GM18502 (cell line): ENCODE data around the gene PTPRD.
"Not testable (repeated sequence)": the region's sequence is repeated elsewhere in the genome, so short reads cannot be mapped to it uniquely, and the experiment has no call there.

Experiments
- ATAC-seq: cut with Tn5 transposase; IDR thresholded peaks from one replicate; pipeline ENCODE4 v1.9.1; 2021; ENCODE audit warnings: mild to moderate bottlenecking; ENCODE audit not compliant: unreplicated experiment, poor library complexity

The PTPRD gene

DNA sequence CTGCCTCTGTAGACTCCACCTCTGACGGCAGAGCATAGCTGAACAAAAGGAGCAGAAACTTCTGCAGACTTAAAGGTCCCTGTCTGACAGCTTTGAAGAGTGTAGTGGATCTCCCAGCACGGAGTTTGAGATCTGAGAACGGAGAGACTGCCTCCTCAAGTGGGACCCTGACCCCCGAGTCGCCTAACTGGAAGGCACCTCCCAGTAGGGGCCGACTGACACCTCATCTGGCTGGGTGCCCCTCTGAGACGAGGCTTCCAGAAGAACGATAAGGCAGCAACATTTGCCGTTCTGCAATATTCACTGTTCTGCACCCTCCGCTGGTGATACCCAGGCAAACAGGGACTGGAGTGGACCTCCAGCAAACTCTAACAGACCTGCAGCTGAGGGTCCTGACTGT, 1186.3 kb downstream of the PTPRD start:
- not testable (repeated sequence) for ATAC-seq

DNA sequence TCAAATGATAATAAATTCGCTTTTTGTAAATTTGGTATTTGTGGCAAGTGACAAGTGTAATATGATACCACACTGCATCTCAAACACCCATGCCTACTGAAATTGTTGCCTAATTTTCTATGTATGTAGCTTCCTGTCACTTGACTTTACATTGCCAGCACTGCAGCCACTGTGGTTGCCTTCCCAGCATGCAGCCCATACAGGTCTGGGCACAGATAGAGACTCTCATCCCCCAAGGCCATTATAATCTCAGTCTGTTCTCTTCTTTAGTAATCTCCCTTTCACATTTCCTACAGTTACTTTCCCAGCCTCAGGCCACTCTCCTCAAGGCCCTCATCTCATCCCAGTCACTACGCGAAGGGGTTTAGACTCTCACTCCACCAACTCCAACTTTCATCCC, 1200.6 kb downstream of the PTPRD start:
- no peak for ATAC-seq

DNA sequence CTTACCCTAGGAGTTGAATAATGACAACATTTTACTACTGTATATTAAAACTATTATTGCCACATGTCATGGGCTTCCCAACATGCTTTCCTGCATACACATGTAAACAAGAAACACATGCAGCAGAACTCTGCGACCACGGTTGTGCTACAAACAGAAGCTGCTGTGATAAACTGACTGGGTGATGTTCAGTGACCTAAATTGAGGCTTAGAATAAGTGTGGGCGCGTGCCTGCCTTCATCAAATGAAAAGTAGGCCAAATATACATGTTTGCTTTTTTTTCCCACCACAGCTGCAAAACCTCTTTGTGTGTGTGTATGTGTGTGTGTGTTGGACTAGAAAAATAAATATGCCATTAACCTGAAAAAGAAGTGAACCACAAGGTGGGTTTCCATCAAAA, 1202.1 kb downstream of the PTPRD start:
- no peak for ATAC-seq

DNA sequence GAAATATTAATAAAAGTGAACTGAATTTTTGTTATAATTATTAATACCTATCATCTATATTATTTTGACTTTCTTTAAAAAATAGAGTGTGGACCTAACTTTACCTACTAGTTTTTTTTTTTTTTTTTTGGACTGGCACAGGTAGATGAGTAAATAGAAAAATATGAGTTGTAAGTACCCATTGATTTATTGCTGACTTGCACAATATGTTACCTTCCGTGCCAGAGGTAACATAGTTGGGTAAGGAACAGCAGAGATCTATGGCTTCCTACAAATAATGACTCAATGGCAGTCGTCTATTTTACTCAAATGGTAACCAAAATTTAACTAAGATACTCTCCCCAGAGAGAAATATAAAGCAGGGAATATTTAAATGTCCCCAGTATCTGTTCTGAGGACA, 1212.8 kb downstream of the PTPRD start:
- ATAC-seq = no peak

DNA sequence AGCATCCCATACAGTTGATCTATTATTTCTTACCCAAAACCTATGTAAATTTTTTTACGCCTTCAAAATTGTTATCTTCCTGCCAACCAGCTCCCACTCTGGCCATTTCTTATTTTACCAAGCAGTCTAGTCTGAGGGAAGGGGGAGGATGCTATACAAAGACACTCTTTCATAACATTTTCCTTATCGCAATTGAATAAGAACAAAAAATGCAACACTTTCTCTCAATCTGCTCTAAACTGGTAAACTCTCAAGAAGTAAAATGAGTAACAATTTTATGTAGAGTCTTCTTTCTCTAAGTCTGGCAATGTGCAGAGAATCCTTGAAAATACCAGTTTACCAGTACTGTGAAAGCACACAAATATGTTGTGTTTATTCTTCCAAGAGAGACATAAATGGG, 1216.3 kb downstream of the PTPRD start:
- ATAC-seq = no peak

DNA sequence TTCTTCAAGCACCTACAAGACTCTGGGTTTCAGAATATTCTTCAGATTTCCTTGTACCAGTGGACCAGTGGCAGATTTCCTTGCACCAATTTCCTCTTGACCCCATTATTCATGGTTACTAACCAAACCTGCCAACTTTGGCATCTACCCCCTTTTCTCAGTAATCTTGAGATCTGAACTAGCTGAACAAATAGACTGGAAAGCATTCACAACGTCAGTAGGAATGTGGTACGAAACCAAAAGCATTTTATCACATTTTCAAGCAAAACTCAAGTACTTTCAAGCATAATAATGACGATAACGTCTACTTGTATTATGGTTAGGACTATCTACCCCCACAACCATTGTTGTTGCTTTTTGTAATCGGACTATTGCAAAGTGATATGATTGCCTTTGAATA, 1217.3 kb downstream of the PTPRD start:
- no peak for ATAC-seq

DNA sequence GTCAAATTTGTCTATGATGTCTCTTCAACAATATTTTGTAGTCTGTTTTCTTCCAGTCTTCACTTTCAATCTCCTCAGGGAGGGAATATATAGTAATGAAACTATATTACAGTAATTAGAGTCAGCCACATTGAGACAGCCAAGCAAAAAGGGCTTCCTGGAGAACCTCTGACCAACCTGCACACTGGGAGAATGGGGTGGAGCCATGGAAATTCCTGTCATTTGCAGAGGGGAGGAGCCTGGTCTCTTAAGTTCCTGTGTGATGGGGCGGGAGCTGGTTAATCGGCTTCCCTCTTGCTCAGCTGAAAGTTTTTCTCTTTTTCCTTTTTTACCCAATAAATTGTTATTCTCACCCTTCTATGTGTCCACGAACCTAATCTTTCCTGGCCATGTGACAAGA, 1220.0 kb downstream of the PTPRD start:
- ATAC-seq = no peak

DNA sequence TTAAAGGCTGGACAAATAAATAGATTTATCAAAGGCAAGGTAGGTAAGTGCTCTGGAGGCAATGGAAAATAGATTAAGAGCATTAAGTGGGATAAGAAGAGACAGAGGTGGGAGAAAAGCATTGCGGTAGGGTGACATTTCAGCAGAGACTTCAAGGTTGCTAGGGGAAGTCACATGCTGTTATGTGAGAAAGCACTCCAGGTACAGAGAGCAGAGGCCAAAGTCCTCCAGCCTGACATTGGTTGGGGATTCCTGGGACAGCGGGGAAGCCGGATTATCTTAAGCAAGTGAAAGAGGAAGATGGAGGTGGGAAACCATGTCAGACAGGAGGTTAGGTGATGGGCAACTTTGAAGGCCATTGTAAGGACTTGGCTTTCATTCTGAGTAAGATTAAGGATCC, 1222.9 kb downstream of the PTPRD start:
- ATAC-seq = no peak

DNA sequence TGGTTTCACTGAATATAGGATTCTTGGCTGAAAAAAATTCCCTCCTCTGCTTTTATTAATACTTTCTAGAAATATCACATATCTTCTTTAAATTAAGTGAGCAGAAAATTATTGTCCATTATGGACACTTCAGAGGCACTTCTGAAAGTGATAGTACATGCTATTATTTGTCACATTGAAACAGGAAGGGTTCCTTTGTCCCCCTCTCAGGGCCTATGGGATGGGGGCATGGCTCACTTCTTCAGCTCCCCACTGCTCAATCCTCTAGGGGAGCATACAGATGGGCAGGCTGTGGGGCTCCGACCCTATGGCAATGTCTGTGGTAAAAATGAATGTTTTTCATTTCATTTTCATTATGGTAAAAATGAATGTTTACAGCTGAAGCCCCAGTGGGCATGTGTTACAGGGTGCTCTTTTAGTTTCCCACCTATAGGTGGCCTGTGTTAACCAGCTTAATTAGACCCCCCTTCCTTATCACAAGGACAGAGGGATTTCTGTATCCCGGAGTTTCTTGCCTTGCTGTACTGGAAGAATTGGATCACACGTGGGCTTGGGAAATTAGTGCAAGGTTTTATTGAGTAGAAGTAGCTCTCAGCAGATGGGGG, 1225.2 kb downstream of the PTPRD start:
- ATAC-seq = no peak

DNA sequence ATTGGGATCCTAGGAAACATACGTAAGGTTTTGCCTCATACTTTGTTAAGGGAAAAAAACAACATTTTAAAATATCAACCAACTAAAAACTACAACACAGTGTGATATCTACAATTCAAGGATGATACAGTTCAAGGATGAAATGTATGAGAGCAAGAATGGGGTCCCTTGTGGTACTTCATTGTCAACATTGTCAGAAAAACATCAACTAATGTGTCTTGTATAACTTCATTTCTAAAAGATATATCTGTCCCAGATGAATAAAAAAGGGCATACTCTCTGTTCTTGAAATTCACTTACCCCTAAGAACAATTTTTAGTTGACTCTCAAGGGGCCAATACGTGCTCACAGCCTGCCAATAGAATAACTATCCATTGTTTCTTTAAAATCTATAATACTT, 1250.5 kb downstream of the PTPRD start:
- ATAC-seq = no peak

DNA sequence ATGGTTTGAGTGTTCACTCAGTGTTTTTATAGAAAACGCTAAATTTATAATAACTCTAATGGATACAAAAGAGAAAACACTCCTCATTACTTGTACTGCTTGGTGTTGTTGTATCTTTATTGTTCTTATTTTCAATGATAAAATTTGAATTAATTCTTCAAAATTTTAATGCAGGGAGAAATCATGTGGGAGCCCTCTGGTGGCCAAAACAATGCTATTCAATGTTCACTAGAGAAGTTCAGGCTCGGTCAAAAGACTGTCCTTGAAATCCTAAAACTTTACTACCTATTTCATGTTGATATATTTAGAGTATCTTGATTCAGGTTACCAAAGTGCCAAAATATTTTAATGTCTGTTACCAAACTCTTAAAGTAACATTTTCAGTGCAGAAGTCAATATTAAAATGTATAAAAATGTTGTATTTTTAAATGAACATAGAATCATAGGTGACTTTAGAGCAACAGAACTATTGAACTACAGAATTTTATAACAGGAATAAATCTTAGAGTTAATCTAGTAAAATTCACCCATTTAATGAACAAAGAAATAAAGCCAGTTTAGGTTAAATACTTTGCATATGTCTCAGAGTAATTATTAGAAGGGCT, 1259.8 kb downstream of the PTPRD start:
- ATAC-seq = no peak

DNA sequence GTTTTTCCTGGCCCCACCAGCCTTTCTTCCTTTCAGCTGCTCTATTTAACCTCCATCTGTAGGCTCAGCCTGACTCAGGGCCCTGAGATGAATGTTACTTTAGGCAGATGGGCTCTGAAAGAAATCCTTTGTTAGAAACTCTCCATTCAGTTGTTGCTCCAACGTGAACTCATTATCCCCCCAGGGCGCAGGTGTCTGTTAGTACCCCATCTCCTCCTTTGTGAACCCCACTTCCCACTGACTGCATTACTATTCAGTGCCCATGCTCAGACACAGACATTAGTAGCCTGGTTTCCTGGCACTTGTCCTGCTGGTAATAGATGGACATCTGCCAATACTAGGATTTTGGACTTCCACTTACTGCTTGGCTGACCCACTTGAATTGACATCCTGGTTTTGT, 1271.6 kb downstream of the PTPRD start:
- no peak for ATAC-seq

DNA sequence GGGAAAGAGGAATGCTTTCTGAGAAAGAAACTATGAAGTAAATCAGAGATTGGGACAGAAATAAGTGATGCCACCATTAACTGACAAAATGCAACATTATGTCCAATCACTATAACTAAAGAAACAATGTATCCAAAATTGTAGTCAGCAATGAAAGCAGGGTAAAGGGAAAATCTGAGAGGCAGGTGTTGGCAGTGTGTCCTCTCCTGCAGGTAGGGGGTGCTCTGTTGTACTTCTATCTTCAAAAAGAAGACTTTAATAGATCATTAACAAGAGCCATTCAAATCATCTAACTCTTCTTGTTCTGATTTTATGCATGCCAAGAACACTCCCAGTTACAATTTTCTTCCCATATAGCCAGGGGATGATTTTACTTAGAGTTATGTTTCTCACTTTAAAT, 1275.7 kb downstream of the PTPRD start:
- ATAC-seq = no peak

DNA sequence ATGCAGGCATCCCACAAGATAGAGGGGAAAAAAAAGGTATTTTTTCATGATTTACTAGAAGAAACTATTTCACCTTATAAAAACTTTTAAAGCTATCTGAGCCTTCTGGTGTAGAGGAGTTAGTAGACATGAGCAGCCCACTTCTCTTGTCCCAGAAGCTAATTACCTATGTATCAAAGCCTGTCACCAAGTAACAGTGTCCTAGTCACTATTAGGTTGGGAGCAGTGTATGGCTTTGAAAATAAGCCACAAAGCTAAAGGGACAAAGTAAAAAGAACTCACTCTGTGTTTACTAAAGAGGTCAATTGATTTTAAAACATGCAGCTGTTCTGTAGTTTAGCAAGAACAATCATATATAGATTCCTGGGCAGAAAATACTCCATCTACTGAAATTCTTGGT, 1286.1 kb downstream of the PTPRD start:
- ATAC-seq = no peak

DNA sequence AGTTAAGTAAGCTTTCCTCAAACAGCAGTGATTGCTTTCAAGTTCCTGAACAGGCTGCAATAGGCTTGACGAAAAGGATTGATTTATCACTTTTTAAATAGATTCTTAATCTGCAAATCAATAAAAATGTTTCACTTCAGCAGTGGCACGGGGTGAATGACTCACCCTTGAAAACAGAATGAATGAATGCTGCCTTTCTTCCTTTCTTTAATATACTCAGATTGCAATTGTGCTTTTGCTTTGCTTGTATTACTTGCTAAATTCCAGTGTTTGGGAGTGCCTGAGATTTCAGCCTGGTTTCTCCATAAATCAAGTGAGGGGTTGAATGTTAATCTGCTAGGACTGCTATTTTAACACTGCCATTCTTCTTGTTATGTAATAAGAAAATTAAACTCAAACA, 1293.8 kb downstream of the PTPRD start:
- ATAC-seq = no peak

DNA sequence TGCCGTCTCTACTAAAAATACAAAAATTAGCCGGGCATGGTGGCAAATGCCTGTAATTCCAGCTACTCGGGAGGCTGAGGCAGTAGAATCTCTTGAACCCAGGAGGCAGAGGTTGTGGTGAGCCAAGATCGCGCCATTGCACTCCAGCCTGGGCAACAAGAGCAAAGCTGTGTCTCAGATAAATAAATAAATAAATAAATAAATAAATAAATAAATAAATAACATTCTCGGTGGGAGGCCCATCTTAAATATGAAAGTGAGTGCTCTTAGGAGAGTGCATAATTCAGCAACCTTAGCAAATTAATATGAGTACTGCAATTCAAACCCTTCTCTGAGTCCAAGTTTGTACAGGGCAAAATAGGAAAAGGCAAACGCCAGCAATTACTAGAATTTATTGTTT, 1302.1 kb downstream of the PTPRD start:
- ATAC-seq = not testable (repeated sequence)

DNA sequence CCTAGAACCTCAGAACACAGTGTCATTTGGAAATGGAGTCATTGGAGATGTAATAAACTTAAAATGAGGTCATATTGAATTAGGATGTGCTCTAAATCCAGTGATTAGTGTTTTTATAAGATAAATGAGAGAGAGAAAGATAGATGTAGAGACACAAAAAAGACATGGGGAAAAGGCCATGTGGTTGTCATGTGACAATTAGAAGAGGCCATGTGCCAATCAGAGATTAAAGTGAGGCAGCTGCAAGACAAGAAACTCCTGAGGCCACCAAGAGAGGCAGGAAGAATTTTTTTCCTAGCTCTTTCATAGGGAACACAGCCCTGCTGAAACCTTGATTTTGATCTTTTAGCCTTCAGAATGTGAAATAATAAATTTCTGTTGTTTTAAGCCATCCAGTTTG, 1307.2 kb downstream of the PTPRD start:
- ATAC-seq = no peak

DNA sequence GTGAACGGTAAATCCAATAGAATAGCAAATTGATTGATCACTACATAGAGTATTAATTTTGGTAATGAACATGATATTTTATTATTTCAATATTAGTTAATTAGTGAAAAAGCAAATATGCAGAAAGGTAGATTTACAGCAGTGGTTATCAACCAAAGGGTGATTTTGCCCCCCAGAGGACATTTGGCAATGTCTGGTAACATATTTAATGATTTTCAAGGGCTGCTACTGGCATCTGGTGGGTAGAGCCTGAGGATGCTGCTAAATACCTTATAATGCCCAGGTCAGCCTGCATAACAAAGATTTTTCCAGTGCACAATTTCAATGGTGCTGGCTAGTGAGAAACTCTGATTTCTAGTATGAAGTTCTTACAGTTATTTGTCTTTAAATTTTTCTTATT, 1313.7 kb downstream of the PTPRD start:
- ATAC-seq = no peak

DNA sequence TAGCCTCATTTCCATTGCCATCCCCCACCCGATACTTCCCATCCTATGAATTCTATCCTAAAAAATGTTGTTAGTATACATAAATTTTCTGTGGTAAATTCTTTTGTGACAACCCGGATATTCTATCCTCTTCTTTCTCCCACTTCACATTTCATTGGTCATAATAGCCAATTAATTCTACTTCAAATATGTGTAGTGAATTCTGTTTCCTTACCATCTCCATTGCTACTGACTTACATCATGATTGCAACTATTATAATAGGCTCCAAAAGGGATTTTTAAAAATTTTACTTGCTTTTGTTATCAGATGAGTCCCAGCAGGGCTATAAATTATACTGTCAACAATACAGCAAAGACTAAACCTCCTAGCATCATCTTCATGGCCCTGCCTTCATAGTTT, 1326.8 kb downstream of the PTPRD start:
- ATAC-seq = no peak

DNA sequence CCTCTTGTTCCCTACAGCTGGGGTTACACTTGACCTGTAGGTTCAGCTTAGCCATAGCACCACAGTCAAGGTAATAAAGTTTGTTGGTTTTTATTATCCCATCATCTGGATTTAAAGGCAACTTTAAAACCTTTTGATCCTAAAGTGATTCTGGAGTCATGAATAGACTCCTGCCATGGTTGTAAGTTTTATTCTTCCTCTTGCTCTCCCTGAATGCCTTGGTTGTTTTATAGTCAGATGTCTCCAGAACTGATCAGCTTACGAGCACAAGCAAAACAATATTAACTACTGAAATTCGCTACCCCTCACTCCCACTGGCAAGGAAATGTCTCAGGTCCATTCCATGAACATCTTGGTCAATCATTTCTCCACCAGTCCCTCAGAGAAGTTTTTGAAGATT, 1328.6 kb downstream of the PTPRD start:
- ATAC-seq = no peak

DNA sequence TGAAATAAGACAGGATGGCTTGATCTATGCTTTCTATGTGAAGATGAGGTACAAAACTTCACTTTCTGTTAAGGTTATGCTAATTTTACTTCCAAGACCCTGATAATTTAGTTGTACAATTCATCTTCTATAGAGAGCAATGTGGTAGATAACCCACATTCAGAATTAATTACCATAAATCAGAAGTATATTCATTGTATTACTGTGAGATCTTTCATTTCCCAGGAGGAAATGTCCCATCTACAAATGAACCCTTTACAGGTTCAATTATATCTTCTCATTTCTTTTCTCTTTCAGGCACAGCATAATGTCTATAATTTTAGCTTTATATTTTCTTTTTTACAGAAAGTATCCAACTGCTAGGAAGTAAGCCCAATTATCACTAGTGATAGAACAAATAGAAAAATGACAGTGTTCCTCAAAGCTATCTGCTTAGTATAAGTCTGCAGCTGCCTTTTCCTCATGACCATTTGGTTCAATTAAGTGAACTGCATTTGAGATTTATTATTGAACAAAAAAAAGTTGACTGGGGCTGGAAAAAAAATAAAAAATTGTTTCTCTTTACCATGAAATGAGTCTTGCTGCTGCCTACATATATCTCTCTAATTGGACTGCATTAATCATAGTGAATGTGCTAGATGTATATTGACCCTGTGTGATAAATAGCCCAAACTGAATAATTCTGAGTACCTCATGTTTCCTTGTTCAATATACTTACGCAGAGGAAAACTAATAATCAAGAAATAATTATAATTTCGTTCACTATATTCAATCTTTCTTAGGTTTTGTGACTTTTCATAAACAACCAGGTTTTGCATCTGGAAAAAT, 1329.4 kb downstream of the PTPRD start:
- no peak for ATAC-seq

DNA sequence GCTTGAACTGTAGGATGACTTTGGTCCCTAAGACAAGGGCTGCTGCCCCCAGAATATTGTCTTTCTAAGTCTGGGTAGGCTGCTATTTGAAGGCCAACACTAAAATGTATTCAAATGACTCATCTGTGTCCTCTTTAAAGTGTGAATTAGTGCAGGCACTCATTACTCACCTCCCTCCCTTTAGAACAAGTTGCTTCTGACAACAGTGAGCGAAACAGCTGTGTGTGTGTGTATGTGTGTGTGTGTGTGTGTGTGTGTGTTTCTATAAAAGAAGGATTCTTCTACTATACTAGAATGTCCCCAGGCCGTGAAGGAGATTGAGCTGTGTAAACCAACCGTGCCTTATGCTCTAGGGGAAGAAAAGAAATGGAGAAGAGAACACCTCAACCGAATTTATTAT, 1337.2 kb downstream of the PTPRD start:
- ATAC-seq = no peak
